Activated T-cell treated with anti-CD3 and anti-CD28 coated beads, Interleukin-2, amount 50 U/mL, for 72 hours (primary cell): ENCODE data around the gene COMMD10. TPM values are rescaled to one million over a fixed set of nuclear protein-coding genes. Genes with fewer than 3 reads are reported as not detected.
A peak's percentile ranks its signal among the peaks of the same experiment; 100 is the strongest.

Source experiments
- ATAC-seq, 2 donors: fragments of 150-1000 bp; cut with Tn5 transposase; replicated peaks in 1 of 2; 2 replicates each; pipeline ENCODE4 v1.10.0; 2021; ENCODE audit warnings: moderate library complexity in 2 of 2, mild to moderate bottlenecking in 1 of 2
- DNase-seq, 2 donors: peaks; one replicate each; pipeline ENCODE4 v3.0.0; 2021 to 2022; ENCODE audit warnings: mixed read lengths in 1 of 2
- H3K27ac Mint-ChIP-seq: one replicate; pipeline ENCODE4 v1.8.0; 2022; ENCODE audit warnings: mild to moderate bottlenecking, moderate library complexity, mixed read lengths
- H3K27me3 Mint-ChIP-seq: one replicate; pipeline ENCODE4 v1.8.0; 2022; ENCODE audit warnings: low read depth, mixed read lengths
- H3K36me3 Mint-ChIP-seq, 2 donors: one replicate each; pipeline ENCODE4 v1.8.0; 2022; ENCODE audit warnings: mixed read lengths in 2 of 2, mild to moderate bottlenecking in 1 of 2; ENCODE audit not compliant: insufficient read depth in 2 of 2
- H3K4me1 Mint-ChIP-seq: one replicate; pipeline ENCODE4 v1.8.0; 2022; ENCODE audit warnings: low read depth, mixed read lengths
- H3K4me3 Mint-ChIP-seq, 2 donors: one replicate each; pipeline ENCODE4 v1.8.0; 2022; ENCODE audit warnings: mild to moderate bottlenecking in 2 of 2, mixed read lengths in 2 of 2, moderate library complexity in 2 of 2
- H3K9me3 Mint-ChIP-seq, 2 donors: one replicate each; pipeline ENCODE4 v1.8.0; 2022; ENCODE audit warnings: mixed read lengths in 2 of 2
- total RNA-seq, 2 donors: library from RNA; stranded (reverse); gene quantifications; one replicate each; pipeline ENCODE4 v1.2.3, GENCODE V29; 2022

Gene COMMD10
- total RNA-seq, 2 donors from 2014 or later, result 21.9 to 22.9 TPM

GRCh38 chr5:116313366-116313765, 228.5 kb downstream of the COMMD10 start:
- Mint-ChIP-seq H3K4me1 (peaks cover 25% of the 10 kb centered on the region), H3K27me3 (no peaks in the 10 kb centered on the region), H3K4me3 (peak overlapping the region in 1 of 2 donors; percentile 44), H3K27ac (no peak overlapping the region), H3K9me3 (peaks cover 10 to 17% of the 10 kb centered on the region in 2 donors), H3K36me3 (peaks cover 29 to 44% of the 10 kb centered on the region in 2 donors)
- ATAC-seq (no peak), DNase-seq (no peak)

DNA sequence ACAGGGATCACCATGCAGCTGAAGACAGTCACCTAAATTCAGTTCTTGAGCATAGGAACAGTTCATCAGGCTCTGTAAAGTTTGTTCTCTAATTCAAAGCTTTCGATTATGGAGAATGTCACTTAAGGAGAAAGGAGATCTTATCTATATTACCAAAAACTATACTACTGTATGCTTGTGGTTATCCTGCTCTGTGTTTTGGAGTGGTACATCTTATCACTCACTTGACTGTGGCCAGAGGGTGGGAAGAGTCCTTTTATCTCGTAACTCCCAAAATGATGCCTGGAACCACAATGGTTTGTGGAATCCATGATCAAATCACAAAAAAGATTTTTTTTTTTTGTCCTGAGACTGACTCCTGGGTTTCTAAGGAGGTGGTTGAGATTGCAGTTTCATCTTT, 230.7 kb downstream of the COMMD10 start:
- ATAC-seq (peak in 1 of 2 donors; percentile 46), DNase-seq (no peak)
- peaks cover 13 to 15% of the 10 kb centered on the region in 2 donors for H3K9me3 Mint-ChIP-seq
- H3K36me3 Mint-ChIP-seq, result peaks cover 30 to 54% of the 10 kb centered on the region in 2 donors
- no peak overlapping the region for H3K4me3 Mint-ChIP-seq
- H3K4me1 Mint-ChIP-seq, result peaks cover 25% of the 10 kb centered on the region
- no peaks in the 10 kb centered on the region for H3K27me3 Mint-ChIP-seq
- H3K27ac Mint-ChIP-seq, result no peak overlapping the region

DNA sequence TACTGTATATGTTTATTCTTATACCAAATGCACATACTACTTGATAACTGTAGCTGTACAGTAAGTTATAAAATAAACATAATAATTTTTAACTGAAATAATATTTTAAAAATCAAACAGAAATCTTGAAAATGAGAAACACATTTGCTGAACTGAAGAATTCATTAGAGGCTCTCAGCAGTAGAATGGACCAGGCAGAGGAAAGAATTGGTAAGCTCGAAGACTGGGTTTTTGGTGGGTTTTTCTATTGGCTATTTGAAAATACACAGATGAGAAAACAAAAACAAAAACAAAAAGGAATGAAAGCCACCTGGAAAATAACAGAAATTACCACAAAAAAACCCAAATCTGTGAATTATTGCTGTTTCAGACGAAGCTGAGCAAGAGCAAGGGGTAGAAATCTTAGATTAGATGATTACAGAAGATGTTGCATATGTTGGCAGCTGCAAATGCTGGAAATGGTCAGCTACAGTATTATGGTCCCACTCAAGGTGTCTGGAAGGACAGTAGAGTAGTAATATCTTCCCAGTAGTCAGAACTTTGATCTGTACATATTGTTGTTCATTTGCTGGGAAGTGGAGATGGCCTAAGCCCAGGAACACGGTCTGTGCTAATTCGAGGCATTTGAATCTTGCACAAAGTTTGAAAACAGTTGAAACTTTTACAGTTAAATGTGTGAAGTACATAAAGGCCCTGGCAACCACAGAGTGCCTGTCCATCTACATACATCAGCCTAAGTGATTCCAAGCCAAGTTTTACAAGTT, 233.4 kb downstream of the COMMD10 start:
- H3K27ac Mint-ChIP-seq, result no peak overlapping the region
- H3K4me1 Mint-ChIP-seq, result peaks cover 11% of the 10 kb centered on the region
- DNase-seq, result no peak
- H3K27me3 Mint-ChIP-seq, result no peaks in the 10 kb centered on the region
- H3K36me3 Mint-ChIP-seq, result peaks cover 29 to 48% of the 10 kb centered on the region in 2 donors
- no peak for ATAC-seq
- H3K4me3 Mint-ChIP-seq, result no peak overlapping the region
- H3K9me3 Mint-ChIP-seq, result peaks cover 10 to 14% of the 10 kb centered on the region in 2 donors

- no peaks in the 10 kb centered on the region for H3K27me3 Mint-ChIP-seq
- H3K4me3 Mint-ChIP-seq, result no peak overlapping the region
- DNase-seq (no peak), ATAC-seq (no peak)
- peaks cover 5% of the 10 kb centered on the region for H3K4me1 Mint-ChIP-seq
- no peak overlapping the region for H3K27ac Mint-ChIP-seq
- peaks cover 10 to 15% of the 10 kb centered on the region in 2 donors for H3K9me3 Mint-ChIP-seq
- peaks cover 24 to 42% of the 10 kb centered on the region in 2 donors for H3K36me3 Mint-ChIP-seq
Measured at GRCh38 chr5:116320486-116320885, 235.7 kb downstream of the COMMD10 start.

GRCh38 chr5:116329503-116329902, 244.7 kb downstream of the COMMD10 start:
- Mint-ChIP-seq H3K36me3 (peaks cover 24 to 36% of the 10 kb centered on the region in 2 donors), H3K4me1 (no peaks in the 10 kb centered on the region)

GRCh38 chr5:116340799-116341198, 256.0 kb downstream of the COMMD10 start:
- peaks cover 16 to 18% of the 10 kb centered on the region in 2 donors for H3K9me3 Mint-ChIP-seq
- H3K4me1 Mint-ChIP-seq, result no peaks in the 10 kb centered on the region
- peaks cover 7 to 28% of the 10 kb centered on the region in 2 donors for H3K36me3 Mint-ChIP-seq
- DNase-seq (no peak), ATAC-seq (no peak)
- no peak overlapping the region for H3K4me3 Mint-ChIP-seq
- H3K27me3 Mint-ChIP-seq, result no peaks in the 10 kb centered on the region
- no peak overlapping the region for H3K27ac Mint-ChIP-seq

More at GRCh38 chr5:116329503-116329902, 244.7 kb downstream of the COMMD10 start:
- no peaks in the 10 kb centered on the region for H3K27me3 Mint-ChIP-seq
- DNase-seq (no peak), ATAC-seq (no peak)
- H3K4me3 Mint-ChIP-seq, result no peak overlapping the region
- H3K27ac Mint-ChIP-seq, result no peak overlapping the region
- peaks cover 11 to 36% of the 10 kb centered on the region in 2 donors for H3K9me3 Mint-ChIP-seq

Other genes starting within 250 kb of the COMMD10 start
- 10 to 100 TPM; 43.0 to 50.0 TPM for gene ATG12, start 243.5 kb upstream of the COMMD10 start, total RNA-seq
- 10 to 100 TPM; 58.7 to 63.4 TPM for gene AP3S1, start 243.1 kb upstream of the COMMD10 start, total RNA-seq
- gene LVRN, start 122.5 kb upstream of the COMMD10 start, total RNA-seq, result under 1 TPM in 1 of 2 donors, not detected in 1; 0.07 TPM
- not detected for gene ARL14EPL, start 52.6 kb upstream of the COMMD10 start, total RNA-seq